HG03558 (cell line): ENCODE data around the gene SEMA3C.

ENCODE experiments used
- ATAC-seq: cut with Tn5 transposase; IDR thresholded peaks from one replicate; pipeline ENCODE4 v1.9.1; 2021; ENCODE audit warnings: moderate number of reproducible peaks; ENCODE audit not compliant: unreplicated experiment; ENCODE audit errors: extremely low read depth

Gene SEMA3C

DNA sequence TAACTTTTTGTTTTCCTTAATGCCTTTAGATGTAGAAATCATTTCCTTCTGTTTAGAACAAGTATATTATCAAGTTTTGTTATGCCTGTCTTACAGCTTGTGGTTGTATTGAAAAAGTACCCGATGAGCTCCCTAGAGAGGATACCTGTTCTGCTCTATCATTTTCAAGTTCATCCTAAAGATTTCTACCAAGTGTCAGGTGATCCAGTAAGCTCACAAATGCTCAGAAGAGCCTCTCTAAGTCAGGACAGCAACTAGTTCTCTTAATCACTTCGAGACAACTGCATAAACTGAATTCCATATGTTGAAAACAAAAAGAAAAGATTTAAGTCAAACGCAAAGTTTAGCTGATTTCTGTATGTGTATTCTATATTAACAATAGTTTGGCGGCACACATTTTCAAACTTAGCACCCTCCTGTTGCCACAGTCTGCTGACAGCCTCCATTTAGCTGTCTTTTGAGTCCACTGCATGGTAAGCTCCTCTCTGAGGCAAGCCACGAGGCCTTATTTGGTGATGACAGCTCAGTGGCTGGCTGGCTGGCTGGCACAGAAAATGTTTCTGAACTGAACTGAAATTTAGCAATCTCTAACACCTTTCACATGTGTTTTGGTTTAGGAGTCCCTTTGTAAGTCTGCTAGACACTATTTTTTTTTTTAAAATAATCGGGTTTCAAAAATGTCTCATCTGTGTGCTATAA, 59.4 kb downstream of the SEMA3C start:
- ATAC-seq = no peak

DNA sequence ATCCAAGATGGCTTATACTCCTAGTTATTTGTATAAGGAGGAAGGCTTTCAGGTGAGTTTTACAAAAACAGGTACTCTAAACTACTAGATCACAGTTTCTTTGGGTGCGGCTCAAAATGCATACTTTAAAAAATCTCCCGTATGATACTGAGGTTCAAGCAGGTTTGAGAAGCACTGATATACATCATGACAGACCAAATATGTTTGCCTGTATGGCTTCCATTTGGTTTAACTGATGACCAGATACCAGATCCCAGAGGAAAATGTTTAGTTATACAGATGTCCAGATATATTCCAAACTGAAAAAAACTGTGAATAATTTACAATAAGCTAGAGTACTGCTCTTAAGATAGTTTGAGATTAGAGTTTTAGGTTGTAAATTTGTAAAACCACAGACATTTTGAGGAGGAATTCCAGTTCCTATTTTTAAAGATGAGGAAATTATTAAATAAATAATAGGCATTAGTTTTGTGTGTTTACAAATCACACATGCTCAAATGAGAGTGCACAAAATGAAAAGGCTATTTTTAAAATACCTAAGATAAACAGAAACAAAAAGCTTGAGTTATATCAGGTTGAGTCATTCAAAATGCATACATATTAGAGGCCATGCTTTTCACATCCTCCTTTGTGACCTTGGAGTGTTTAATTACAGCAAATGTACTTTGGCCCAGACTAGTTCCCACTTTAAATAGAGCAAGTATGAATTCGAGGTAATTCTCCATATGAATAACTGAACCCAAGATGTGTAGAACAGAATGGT, 60.5 kb downstream of the SEMA3C start:
- no peak for ATAC-seq

GRCh38 chr7:80856769-80857168, 62.1 kb downstream of the SEMA3C start:
- no peak for ATAC-seq

DNA sequence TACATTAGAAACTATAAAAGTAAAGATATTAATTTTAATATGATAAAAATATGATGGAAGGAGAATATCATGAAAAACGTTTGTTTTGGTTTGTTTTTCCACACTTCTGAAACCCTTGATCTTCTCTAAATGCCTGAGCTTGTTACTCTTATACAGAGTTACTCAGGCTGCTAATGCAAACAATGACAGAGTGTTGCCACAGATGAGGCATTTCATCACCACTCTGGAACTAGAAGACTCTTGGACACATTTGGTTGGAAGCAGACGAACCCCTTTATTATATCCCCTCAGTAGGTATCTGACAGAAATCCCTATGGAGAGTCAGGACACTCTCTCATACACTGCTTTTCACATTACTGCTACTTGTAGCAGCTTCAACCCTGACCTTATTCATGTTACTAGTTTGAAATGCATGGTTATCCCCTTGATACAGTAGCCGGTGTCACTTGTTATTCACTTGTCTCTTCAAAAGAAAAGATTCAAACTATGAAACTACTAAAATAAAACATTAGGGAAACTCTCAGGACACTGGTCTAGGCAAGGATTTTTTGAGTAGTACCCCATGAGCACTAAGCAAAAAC, 66.9 kb downstream of the SEMA3C start:
- no peak for ATAC-seq

DNA sequence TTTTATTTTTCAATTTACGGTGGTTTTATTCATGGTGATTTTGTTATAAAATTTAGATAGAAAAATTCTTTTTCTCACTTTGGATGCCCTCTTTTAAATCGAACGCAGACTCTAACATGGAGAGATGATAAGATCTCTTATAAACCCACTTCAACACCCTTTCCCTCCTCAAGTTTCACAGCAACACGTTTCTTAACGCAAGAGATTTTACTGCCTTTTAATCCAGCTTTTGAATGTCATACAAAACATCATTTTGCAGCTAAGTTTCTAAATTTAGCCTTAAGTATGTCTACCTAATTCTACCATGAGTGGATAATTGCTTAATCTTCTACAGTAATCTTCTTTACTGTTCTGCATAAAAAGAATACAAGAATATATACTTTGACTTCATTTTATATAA, 70.0 kb downstream of the SEMA3C start:
- no peak for ATAC-seq

- ATAC-seq = no peak
Measured at GRCh38 chr7:80847895-80848294, 71.0 kb downstream of the SEMA3C start.

- no peak for ATAC-seq
Measured at GRCh38 chr7:80847027-80847426, 71.8 kb downstream of the SEMA3C start.

GRCh38 chr7:80844916-80845315, 73.9 kb downstream of the SEMA3C start:
- no peak for ATAC-seq

DNA sequence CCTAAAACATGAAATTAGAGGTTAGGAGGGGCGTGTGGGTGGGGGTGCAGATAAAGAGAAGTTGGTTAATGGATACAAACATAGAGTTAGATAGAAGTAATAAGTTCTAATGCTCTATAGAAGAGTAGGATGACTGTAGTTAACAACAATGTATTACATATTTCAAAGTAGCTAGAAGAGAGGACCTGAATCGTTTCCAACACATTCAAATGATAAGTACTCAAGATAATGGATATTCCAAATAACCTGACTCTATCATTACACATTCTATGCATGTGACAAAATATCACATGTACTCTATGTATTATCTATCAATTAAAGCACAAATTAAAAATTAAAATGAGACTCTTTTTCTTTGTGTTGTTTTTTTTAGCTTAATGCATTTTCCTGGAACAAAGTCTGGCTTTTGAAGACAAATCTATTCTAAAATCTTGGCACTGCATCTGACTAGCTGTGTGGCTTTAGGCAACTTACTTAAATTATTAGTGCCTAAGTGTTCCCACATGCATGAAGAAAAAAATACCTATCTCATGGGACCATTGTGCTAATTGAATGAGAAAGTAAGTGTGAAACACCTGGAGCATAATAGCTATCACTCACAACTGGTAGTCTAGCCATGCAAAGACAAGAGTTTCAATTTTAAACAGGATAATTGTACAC, 75.7 kb downstream of the SEMA3C start:
- ATAC-seq = no peak

GRCh38 chr7:80842022-80842790, 76.6 kb downstream of the SEMA3C start:
- ATAC-seq = no peak

DNA sequence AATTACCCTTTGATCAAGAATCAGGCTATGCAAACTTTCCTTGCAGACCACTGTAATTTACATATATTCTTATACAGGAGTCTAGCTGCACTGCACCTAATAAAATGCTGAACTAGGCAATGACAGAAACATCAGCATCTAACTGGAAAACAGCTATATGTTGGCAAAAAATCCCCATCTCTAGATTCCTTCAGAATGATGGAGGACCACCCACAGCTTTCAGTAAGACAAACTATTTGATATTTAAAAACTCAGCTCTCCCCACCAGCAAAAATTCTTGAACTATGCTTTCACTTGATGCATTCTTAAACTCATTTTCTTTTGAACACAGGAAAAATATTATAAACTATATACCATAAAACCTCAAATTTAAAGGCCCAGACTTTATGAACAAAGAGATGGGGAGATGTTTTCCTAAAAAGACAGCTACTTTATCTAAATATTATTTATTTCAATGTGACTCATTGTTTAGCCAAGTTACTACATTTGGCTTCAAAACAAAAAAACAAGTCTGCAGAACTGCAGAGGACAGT, 77.4 kb downstream of the SEMA3C start:
- no peak for ATAC-seq

DNA sequence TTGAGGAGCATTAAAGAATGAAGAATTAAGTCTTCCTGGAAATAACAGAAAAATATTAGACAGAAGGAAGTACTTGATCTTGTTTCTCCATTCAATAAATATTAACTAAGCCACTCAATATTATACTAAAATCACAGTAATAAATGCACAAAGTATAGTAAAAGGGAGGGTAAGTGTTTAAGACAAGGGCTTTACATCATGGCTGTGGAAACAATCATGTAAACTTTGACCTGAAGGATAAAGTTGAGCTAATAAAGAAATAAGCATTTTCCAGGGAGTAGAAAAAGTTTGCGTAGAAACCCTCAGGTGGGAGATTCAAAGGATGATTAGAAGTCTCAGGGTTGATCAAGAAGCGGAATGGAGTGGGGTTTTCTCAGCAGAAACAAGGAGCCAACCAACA, 78.2 kb downstream of the SEMA3C start:
- ATAC-seq = no peak

GRCh38 chr7:80839855-80840254, 79.0 kb downstream of the SEMA3C start:
- no peak for ATAC-seq

- no peak for ATAC-seq
Measured at GRCh38 chr7:80838643-80839042, 80.2 kb downstream of the SEMA3C start.

DNA sequence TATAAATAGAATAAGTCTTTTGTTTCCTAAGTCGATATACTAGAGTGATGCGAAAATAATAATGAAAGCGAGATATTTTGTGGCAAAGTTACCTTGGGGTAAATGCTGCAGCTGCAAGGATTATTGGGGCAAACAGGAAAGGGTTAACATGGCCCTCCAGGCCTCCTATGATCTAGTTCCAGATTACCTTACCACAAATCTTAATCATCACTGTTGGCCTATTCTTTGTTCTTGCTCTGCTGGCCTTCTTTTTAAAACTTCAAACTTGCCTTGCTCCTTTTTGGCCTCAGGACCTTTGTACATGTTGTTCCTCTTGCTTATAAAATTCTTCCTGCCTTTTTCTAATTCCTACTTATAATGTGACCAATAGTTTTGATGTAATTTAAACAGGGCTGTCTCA, 81.5 kb downstream of the SEMA3C start:
- no peak for ATAC-seq

DNA sequence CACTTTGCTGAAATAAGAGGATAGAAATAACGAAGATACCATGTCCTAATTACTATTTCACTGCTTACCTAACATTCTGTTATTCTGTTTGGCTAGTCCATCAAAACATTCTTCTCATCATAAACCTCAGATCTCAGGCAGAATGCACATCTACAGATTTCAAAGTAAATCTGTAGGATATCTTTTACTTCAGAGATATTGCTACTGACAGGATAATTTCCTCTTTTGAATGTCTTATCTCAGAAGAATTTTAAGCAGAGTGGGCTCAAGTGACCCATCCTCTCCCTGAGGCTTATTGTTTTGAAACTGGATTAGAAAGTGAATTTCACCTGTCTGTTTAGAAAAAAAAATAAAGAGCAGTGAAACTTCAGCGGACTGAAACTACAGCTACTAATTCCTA, 83.6 kb downstream of the SEMA3C start:
- no peak for ATAC-seq

- ATAC-seq = no peak
Measured at GRCh38 chr7:80833289-80834268, 85.3 kb downstream of the SEMA3C start.

DNA sequence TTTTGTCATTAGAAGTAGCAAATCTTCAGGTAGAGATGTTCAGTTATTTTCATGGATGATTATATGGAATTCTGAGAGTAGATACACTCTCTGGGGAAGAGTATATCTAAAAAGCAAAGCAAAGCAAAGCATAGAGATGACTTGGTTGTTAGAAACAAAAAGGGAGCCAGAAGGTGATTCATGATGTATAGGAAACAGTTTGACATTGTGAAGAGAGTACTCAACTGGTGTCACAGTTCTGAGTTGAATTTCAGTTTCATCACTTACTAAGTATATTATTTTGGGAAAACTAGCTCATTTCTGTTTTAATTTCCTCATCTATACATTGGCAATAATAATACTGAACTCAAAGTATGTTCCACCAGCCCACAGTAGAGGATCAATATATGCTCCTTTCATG, 86.8 kb downstream of the SEMA3C start:
- ATAC-seq = no peak
